ENCODE measurements around the gene DPPA2.

DNA sequence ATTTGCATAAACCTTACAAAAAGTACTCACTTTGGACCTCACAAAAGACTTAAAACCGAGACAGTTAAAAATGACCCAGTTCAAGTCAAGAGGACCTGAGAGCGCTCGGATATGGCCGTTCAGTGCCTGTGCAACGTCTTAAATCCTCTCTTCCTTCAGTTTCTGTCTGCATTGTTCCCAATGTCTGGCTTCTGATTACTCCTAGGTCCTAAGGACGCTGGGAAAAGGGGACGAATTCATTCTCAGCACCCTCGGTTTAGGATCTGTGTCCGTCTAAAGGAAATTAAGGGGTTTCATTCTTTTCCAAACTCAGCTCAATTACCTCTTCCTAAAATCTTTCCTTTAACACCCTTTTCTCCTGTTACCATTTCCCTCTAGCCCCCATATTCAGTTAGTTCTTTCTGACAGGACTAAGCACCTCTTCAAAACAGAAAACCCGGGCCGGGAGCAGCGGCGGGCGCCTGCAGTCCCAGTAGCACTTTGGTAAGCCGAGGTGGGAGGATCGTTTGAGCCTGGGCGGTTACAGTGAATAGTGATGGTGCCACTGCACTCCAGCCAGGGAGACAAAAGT lies 20.1 kb upstream of the DPPA2 start:
- TF ChIP-seq, protein P1, sequence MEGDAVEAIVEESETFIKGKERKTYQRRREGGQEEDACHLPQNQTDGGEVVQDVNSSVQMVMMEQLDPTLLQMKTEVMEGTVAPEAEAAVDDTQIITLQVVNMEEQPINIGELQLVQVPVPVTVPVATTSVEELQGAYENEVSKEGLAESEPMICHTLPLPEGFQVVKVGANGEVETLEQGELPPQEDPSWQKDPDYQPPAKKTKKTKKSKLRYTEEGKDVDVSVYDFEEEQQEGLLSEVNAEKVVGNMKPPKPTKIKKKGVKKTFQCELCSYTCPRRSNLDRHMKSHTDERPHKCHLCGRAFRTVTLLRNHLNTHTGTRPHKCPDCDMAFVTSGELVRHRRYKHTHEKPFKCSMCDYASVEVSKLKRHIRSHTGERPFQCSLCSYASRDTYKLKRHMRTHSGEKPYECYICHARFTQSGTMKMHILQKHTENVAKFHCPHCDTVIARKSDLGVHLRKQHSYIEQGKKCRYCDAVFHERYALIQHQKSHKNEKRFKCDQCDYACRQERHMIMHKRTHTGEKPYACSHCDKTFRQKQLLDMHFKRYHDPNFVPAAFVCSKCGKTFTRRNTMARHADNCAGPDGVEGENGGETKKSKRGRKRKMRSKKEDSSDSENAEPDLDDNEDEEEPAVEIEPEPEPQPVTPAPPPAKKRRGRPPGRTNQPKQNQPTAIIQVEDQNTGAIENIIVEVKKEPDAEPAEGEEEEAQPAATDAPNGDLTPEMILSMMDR (IDR thresholded peaks at IDR 0.05): no peak
- no peak for TF ChIP-seq POLR2A (IDR thresholded peaks at IDR 0.05)
